ENCODE results near the gene LCN15.
"Not testable (repeated sequence)": the region's sequence is repeated elsewhere in the genome, so short reads cannot be mapped to it uniquely, and the experiment has no call there.

LCN15 gene

DNA sequence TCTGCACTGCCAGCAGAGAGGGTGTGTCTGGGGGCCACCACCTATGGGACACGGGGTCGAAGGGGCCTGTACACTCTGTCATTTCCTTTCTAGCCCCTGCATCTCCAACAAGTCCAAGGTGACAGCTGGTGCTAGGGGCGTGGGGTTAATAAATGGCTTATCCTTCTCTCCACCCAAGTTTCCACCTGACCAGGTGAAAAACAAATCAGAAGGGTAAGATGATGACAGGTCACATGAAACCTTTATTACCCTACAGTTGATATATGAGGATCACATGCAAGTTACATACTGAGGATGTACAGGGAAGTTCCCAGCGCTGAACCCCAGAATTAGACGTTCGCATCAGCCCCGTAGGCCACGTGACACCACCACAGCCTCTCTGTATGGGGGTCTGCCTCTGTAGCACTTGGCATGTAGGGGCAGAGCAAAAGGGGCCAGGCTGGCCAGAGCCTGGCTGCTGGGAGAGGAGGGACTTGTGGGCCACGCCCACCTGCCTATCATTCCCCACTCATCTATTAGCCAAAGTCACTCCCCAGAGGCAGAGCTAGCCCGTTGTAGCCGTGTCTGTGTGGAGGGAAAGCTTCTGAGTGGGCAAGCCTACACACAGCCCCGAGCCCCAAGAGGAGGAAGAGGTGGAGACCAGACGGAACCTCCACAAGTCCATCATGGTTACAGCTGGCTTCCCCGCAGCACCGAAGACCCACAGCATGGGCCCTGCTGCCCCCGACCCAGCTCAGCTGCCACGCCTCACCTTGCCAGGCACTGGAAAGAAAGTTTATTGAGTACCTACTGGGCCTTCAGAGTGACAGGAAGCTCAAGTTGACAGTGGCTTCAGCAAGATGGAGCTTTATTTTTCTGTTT is 29.0 kb upstream of the LCN15 start:
- DNase-seq: no peak

DNA sequence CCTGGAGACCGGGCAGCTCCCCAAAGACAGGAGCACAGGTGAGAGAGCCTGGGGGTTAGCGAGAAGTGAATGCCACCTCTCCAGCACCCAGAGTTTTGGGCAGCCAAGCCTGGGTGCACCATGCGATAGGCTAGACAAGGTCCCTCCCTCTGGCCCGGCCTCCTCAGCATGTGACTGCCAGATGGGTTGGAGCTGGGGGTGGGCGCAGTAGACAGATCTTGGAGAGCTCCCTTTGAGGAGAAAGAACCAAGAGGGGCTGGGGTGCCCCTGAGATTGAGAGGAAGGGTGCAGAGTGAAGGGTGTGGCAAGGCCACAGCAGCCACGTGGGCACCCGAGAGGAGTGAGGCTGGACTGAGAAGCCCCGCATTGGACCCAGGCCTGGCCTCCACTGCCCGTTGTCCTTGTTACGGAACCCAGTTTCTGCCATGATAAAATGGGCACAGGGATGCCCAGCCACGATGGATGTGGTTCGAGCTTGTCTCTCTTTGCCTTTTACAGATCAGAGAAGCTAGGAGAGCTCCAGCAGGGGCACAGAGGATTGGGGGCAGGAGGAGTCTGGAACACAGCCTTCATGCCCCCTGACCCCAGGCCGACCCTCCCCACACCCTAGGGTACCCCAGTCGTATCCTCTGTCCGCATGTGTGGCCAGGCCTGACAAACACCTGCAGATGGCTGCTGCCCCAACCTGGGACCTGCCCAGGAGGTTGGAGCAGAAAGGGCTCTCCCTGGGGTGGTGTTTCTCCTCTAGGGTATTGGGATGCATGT is 28.2 kb upstream of the LCN15 start:
- DNase-seq: no peak

- peak; percentile 48 for DNase-seq
These were observed 27.4 kb upstream of the LCN15 start for GRCh38 chr9:136791516-136792276.

DNA sequence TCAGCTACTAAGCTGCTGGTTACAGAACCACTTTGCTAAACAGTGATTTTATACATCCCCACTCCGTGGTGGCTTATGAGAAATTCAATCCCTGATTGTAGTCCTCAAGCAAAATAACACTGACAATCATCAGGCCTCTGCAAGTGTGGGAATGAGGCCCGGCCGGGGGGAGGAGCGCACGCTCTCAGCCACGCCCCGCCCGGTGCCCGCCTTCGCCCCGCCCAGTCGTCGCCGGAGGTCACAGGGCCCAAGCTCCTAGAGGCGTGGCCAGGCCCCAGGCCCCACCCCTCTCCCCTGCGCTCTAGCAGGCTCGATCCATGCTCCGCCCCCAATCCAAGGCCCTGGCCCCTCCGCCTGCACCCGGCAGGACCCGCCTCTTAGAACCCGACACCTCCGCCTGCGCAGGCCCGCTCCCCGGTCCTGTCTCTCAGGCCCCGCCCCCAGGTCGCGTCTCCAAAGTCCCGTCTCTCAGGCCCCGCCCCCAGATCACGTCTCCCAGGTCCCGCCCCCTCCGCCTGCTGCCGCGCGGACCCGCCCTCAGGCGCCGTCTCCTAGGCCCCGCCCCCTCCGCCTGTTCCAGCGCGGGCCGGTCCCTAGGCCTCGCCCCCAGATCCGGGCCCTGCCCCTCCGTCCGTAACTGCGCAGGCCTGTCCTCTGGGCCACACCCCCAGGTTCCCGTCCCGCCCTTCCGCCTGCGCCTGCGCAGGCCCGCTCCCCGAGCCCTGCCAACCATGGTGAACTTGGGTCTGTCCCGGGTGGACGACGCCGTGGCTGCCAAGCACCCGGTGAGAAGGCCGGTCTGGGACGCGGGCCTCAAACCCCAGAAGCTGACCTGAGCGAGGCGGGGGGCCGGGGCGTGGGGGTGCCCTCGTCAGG is 26.6 kb upstream of the LCN15 start, which contains the start of gene TMEM141:
TMEM141 (plus strand) TSS at position 705 of the 876 bp plus-strand sequence; CDS start at position 732, 27 bp downstream.
- DNase-seq: peak; percentile 99

DNA sequence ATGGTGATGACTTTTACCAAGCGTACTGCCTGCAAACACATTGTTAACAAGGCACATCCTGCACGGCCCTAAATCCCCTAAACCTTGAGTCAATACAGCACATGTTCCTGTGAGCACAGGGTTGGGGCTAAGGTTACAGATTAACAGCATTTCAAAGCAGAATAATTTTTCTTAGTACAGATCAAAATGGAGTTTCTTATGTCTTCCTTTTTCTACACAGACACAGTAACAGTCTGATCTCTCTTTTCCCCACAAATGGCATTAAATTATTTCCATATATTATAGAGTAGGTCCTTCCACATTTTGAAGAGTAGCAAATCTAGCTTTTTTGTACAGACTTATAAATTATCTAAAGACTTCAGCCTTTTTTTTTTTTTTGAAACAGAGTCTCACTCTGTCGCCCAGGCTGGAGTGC is 25.2 kb upstream of the LCN15 start:
- DNase-seq: no peak

DNA sequence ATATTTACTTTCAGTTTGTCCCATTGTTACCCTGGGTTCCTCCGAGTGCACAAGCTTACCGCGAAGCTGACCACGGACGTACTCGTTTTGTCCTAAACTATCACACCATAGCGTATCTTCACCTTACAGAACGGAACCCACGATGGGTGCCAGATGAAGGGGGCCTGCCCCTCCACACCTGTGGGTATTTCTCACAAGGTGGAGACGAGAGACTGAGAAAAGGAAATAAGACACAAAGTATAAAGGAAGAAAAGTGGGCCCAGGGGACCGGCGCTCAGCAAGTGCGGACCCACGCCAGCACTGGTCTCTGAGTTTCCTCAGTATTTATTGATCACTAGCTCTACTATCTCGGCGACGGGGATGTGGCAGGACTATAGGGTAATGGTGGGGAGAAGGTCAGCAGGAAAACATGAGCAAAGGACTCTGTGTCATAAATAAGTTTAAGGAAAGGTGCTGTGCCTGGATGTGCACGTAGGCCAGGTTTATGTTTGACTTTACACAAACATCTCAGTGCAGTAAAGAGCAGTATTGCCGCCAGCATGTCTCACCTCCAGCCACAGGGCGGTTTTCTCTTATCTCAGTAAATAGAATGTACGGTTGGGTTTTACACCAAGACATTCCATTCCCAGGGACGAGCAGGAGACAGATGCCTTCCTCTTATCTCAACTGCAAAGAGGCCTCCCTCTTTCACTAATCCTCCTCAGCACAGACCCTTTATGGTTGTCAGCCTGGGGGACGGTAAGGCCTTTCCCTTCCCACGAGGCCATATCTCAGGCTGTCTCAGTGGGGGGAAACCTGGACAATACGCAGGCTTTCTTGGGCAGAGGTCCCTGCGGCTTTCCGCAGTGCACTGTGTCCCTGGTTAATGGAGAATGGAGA is 24.6 kb upstream of the LCN15 start:
- not testable (repeated sequence) for DNase-seq

- peak; percentile 40 for DNase-seq
These were observed 23.5 kb upstream of the LCN15 start for GRCh38 chr9:136787690-136788400.

- DNase-seq: not testable (repeated sequence)
These were observed 22.7 kb upstream of the LCN15 start for GRCh38 chr9:136786983-136787382.

GRCh38 chr9:136786451-136786850 is 22.1 kb upstream of the LCN15 start:
- no peak for DNase-seq

GRCh38 chr9:136785565-136786355 is 21.4 kb upstream of the LCN15 start:
- DNase-seq: not testable (repeated sequence)

DNA sequence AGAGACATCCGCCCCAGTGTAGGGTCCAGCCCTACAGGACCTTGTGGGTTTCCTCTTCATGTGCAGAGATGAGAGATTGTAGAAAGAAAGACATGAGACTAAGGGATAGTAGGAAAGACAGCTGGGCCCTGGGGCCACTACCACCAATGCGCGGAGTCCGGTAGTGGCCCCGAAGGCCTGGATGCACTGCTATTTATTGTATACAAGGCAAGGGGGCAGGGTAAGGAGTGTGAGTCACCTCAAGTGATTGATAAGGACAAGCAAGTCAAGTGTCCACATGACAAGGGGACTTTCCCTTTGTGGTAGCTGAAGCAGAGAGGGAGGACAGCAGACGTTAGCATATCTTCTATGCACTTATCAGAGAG is 20.7 kb upstream of the LCN15 start:
- DNase-seq: no peak

- DNase-seq: no peak
These were observed 20.1 kb upstream of the LCN15 start for GRCh38 chr9:136784249-136784996.

- DNase-seq: no peak
These were observed 18.1 kb upstream of the LCN15 start for GRCh38 chr9:136782452-136782851.

DNA sequence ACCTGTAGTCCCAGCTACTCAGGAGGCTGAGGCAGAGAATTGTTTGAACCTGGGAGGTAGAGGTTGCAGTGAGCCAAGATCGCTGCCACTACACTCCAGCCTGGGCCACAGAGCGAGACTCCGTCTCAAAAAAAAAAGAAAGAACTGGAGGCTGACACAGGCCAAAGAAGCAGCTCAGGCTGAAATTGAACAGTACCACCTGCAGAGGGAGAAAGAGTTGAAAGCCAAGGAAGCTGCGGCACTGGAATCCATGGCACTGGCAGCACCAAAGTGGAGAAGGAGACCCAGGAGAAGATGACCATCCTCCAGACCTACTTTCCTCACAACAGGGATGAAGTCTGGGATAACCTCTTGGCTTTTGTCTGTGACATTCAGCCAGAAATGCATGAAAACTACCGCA is 15.5 kb upstream of the LCN15 start:
- DNase-seq: no peak

- DNase-seq: no peak
These were observed 13.0 kb upstream of the LCN15 start for GRCh38 chr9:136777359-136777758.

- DNase-seq: no peak
These were observed 12.6 kb upstream of the LCN15 start for GRCh38 chr9:136776947-136777346.

GRCh38 chr9:136775191-136775590 is 10.9 kb upstream of the LCN15 start:
- DNase-seq: no peak

GRCh38 chr9:136774416-136775045 is 10.2 kb upstream of the LCN15 start:
- DNase-seq: no peak

All from NCI-H510A (cell line).